Sigmoid colon (tissue), 4 donors: ENCODE data around the gene TMEM165.

Source experiments
- CTCF ChIP-seq, 4 experiments: fragments of 450-650 bp in 3 of 4; fragments of 200-600 bp in 1 of 4; IDR thresholded peaks; one replicate each; pipeline ENCODE4 v1.5.1; 2016 to 2019; ENCODE audit warnings: antibody characterized with exemption in 4 of 4, mild to moderate bottlenecking in 3 of 4, moderate library complexity in 2 of 4
- EP300 ChIP-seq, 4 donors: sonication (generic); formaldehyde crosslinking; IDR thresholded peaks; one replicate each; pipeline ENCODE4 v1.6.1; 2017; ENCODE audit warnings: antibody characterized with exemption in 4 of 4
- POLR2A ChIP-seq, 2 donors: fragments of 450-650 bp; IDR thresholded peaks; one replicate each; pipeline ENCODE4 v1.6.1; 2016; ENCODE audit warnings: antibody characterized with exemption in 2 of 2, mild to moderate bottlenecking in 2 of 2, moderate library complexity in 2 of 2
- POLR2AphosphoS5 ChIP-seq, 4 donors: sonication (generic); formaldehyde crosslinking; IDR thresholded peaks; one replicate each; pipeline ENCODE4 v1.6.1; 2017; ENCODE audit warnings: antibody characterized with exemption in 4 of 4

GRCh38 chr4:55386840-55387239, 8.9 kb upstream of the TMEM165 start:
- TF ChIP-seq CTCF (IDR thresholded peaks at IDR 0.05) (no peak), POLR2A (IDR thresholded peaks at IDR 0.05) (no peak), EP300 (IDR thresholded peaks at IDR 0.05) (no peak), POLR2AphosphoS5 (IDR thresholded peaks at IDR 0.05) (no peak)
